Lower lobe of right lung (tissue), 2 donors: ENCODE measurements around the gene GSTA2. TPM values are rescaled to one million over a fixed set of nuclear protein-coding genes. Genes with fewer than 3 reads are reported as not detected.

Experiments used
- ATAC-seq, 2 donors: fragments of 200-7000 bp; cut with Tn5 transposase; one replicate each; pipeline ENCODE4 v1.9.1; 2020 to 2022; ENCODE audit warnings: mild to moderate bottlenecking in 2 of 2, moderate library complexity in 2 of 2
- DNase-seq: peaks from one replicate; pipeline ENCODE4 v3.0.0-alpha.2; 2020
- H3K27ac ChIP-seq: fragments of 200-600 bp; one replicate; pipeline ENCODE4 v1.8.0; 2022
- H3K27me3 ChIP-seq: fragments of 200-600 bp; one replicate; pipeline ENCODE4 v1.8.0; 2022; ENCODE audit warnings: low read depth
- H3K36me3 ChIP-seq: fragments of 200-600 bp; one replicate; pipeline ENCODE4 v1.8.0; 2022; ENCODE audit warnings: mild to moderate bottlenecking
- H3K4me1 ChIP-seq: fragments of 200-600 bp; one replicate; pipeline ENCODE4 v1.8.0; 2022
- H3K4me3 ChIP-seq: fragments of 200-600 bp; one replicate; pipeline ENCODE4 v1.8.0; 2022; ENCODE audit warnings: mild to moderate bottlenecking
- H3K9me3 ChIP-seq: fragments of 200-600 bp; one replicate; pipeline ENCODE4 v1.8.0; 2022
- intact Hi-C: fragments of 100-400 bp; cut with DNase I; formaldehyde crosslinking; loops from one replicate; pipeline ENCODE4 v1.11.0; 2022
- total RNA-seq: library from RNA; stranded (reverse); fragmentation: NEBNext Ultra II Directional; extraction: Animal tissue kit (Norgen Biotek cat#: 25700); gene quantifications from one replicate; pipeline ENCODE4 v1.2.1, GENCODE V29; 2021
- TF ChIP-seq, protein P1 (sequence below): fragments of 200-600 bp; IDR thresholded peaks from one replicate; pipeline ENCODE4 v1.8.0; 2022; ENCODE audit warnings: antibody characterized with exemption, mild to moderate bottlenecking
- donor health status: DM: no; HTN: yes; CAD: no; lungs with severe emphysema.

The GSTA2 gene
- total RNA-seq, 1 donor from 2014 or later, result 4.8 TPM

DNA sequence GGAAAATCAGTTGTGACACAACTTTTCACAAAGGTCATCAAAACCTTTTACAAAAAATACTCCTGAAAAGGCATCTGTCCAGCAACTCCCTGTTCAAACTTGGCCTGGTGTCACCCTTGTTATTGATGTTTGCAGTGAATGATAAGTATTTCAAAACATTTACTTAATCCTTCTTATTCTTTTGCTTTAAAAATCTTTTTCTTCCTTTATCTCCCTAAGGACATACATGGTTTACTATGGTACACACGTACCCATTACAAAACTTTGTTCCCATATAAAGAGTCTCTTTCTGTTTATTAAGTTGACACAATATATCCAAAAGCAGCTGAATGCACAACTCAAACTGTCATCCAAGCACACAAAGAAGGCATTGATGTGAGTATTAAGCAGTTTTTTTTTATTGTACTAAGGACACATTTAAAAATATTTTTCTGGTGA is 17.5 kb downstream of the GSTA2 start:
- ATAC-seq, result no peak
- Histone ChIP-seq H3K4me1 (no peaks in the 10 kb centered on the region), H3K27ac (no peak overlapping the region), H3K4me3 (no peak overlapping the region), H3K36me3 (no peaks in the 10 kb centered on the region), H3K27me3 (no peaks in the 10 kb centered on the region), H3K9me3 (no peaks in the 10 kb centered on the region)
- intact Hi-C loops, result no loop called here
- DNase-seq, result no peak
- TF ChIP-seq, protein P1, sequence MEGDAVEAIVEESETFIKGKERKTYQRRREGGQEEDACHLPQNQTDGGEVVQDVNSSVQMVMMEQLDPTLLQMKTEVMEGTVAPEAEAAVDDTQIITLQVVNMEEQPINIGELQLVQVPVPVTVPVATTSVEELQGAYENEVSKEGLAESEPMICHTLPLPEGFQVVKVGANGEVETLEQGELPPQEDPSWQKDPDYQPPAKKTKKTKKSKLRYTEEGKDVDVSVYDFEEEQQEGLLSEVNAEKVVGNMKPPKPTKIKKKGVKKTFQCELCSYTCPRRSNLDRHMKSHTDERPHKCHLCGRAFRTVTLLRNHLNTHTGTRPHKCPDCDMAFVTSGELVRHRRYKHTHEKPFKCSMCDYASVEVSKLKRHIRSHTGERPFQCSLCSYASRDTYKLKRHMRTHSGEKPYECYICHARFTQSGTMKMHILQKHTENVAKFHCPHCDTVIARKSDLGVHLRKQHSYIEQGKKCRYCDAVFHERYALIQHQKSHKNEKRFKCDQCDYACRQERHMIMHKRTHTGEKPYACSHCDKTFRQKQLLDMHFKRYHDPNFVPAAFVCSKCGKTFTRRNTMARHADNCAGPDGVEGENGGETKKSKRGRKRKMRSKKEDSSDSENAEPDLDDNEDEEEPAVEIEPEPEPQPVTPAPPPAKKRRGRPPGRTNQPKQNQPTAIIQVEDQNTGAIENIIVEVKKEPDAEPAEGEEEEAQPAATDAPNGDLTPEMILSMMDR, result no peak

- no peak for ATAC-seq
- Histone ChIP-seq H3K27ac (no peak overlapping the region), H3K27me3 (no peaks in the 10 kb centered on the region), H3K9me3 (no peaks in the 10 kb centered on the region), H3K4me1 (no peaks in the 10 kb centered on the region), H3K4me3 (no peak overlapping the region), H3K36me3 (no peaks in the 10 kb centered on the region)
- no peak for DNase-seq
- TF ChIP-seq, protein P1, result no peak
- intact Hi-C loops, result no loop called here
Observed at GRCh38 chr6:52741872-52742271, 21.4 kb downstream of the GSTA2 start.

DNA sequence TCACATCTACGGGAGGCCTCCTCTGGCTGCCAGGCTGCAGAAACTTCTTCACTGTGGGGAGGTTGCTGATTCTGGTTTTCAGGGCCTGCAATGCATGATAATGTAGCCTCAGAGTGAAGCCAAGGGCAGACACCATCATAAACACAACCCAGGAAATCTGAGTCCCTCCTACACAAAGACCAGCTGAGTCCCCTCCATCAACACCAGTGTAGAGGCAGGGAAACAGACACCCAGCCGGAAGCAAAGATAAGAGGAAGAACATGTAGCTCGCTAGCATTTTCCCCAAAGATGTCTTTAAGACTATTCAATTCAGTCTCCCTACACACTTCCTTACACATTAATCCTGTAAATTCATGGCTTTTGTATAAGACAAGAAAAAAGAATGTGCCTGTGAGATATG is 23.6 kb downstream of the GSTA2 start:
- H3K4me1 ChIP-seq, result no peaks in the 10 kb centered on the region
- intact Hi-C loops, result no loop called here
- no peaks in the 10 kb centered on the region for H3K9me3 ChIP-seq
- DNase-seq (no peak), ATAC-seq (no peak)
- H3K36me3 ChIP-seq, result no peaks in the 10 kb centered on the region
- H3K4me3 ChIP-seq, result no peak overlapping the region
- TF ChIP-seq, protein P1, result no peak
- H3K27ac ChIP-seq, result no peak overlapping the region
- no peaks in the 10 kb centered on the region for H3K27me3 ChIP-seq

GRCh38 chr6:52739134-52739533 is 24.1 kb downstream of the GSTA2 start:
- DNase-seq (no peak), ATAC-seq (no peak)
- Histone ChIP-seq H3K9me3 (no peaks in the 10 kb centered on the region), H3K27me3 (no peaks in the 10 kb centered on the region), H3K36me3 (no peaks in the 10 kb centered on the region), H3K4me1 (no peaks in the 10 kb centered on the region), H3K4me3 (no peak overlapping the region), H3K27ac (no peak overlapping the region)
- TF ChIP-seq, protein P1, result no peak
- intact Hi-C loops, result no loop called here

DNA sequence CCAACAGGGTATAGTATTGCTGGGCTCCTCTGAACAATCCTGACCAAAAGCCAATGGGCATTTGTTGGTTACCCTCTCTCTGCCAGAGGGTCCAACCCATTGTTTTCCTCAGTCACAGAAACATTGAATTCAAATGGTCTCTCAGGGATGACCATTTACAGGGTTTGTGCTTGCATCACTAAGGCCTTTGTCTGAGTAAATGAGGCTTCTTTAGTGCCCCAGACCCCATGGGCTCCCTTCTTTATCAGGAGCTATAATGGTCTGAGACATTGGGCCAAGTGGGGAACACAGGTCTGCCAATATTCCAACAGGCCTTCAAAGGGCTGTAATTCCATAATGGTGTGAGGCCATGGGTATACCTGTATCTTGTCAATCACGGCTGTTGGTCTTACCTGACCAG is 27.1 kb downstream of the GSTA2 start:
- Histone ChIP-seq H3K9me3 (no peaks in the 10 kb centered on the region), H3K27me3 (no peaks in the 10 kb centered on the region), H3K4me3 (no peak overlapping the region), H3K36me3 (no peaks in the 10 kb centered on the region), H3K27ac (no peak overlapping the region), H3K4me1 (no peaks in the 10 kb centered on the region)
- TF ChIP-seq, protein P1, result no peak
- no peak for DNase-seq
- no peak for ATAC-seq
- intact Hi-C loops, result no loop called here

DNA sequence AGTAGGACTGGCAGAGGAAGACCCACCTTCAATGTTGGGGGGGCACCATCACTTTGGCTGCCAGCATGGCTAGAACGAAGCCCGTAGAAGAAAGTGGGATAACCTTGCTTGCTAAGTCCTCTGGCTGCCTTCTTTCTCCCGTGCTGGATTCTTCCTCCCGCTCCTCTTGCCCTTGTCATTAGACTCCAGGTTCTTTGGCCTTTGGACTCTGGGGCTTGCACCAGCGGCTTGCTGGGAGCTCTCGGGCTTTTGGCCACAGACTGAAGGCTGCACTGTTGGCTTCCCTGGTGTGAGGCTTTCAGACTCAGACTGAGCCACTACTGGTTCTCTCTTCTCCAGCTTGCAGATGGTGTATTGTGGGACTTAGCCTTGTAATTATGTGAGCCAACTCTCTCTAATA is 28.2 kb downstream of the GSTA2 start:
- ATAC-seq, result no peak
- Histone ChIP-seq H3K36me3 (no peaks in the 10 kb centered on the region), H3K27ac (no peak overlapping the region), H3K27me3 (no peaks in the 10 kb centered on the region), H3K9me3 (no peaks in the 10 kb centered on the region), H3K4me1 (no peaks in the 10 kb centered on the region), H3K4me3 (no peak overlapping the region)
- intact Hi-C loops, result no loop called here
- TF ChIP-seq, protein P1, result no peak
- DNase-seq, result no peak
